T-helper 1 cell (primary cell): ENCODE data around the gene KCNIP4.

Source experiments
- DNase-seq, 5 donors: peaks; one replicate each; pipeline ENCODE4 v3.0.0-alpha.2; 2012 to 2020

KCNIP4 gene

DNA sequence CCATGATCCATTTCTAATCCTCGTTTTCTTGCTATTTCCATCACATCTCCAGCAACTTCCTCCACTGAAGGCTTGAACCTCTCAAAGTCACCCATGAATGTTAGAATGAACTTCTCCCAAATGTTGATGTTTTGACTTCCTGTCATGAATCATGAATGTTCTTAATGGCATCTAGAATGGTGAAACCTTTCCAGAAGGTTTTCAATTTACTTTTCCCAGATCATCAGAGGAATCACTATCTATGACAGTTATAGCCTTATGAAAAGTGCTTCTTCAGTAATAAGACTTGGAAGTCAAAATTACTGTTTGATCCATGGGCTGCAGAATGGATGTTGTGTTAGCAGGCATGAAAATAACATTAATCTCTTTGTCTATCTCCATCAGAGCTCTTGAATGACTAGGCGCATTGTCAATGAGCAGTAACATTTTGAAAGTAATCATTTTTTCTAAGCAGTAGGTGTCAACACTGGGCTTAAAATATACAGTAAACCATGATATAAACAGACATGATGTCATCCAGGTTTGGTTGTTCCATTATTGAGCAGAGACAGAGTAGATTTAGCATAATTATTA is 268.2 kb downstream of the KCNIP4 start:
- DNase-seq = no peak

DNA sequence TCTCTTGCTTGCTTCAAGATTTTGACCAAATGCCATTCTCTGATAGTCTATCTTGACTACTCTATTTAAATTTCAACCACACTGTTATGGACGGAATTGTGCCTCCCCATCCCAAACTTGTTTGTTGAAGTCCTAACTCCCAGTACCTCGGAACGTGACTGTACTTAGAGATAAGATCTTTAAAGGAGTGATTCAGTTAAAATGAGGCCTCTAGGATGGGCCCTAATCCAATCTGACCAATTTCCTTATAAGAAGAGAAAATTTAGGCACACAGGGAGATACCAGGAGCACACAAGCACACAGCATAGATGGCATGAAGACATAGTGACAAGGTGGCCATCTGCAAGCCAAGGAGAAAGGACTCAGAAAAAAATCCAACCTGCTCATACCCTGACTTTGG is 269.9 kb downstream of the KCNIP4 start:
- no peak for DNase-seq

DNA sequence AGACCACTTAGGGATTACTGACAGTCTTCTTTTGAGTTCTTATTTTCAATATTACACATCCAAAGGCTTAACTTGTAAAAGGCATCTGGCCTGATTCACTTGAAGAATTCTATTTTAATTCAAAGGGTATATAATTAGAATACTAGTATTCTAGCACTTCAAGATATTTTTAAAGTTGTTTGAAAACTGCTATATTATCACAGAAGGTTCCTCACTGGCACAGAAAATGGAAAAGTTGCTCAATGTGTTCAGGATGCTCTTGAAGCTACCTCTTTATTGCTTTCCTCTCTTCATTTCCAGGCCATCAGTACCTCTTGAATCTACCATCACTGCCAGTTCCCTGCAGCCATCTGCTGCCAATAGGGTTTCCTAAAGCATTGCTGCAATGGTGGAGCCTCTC is 271.4 kb downstream of the KCNIP4 start:
- no peak for DNase-seq

DNA sequence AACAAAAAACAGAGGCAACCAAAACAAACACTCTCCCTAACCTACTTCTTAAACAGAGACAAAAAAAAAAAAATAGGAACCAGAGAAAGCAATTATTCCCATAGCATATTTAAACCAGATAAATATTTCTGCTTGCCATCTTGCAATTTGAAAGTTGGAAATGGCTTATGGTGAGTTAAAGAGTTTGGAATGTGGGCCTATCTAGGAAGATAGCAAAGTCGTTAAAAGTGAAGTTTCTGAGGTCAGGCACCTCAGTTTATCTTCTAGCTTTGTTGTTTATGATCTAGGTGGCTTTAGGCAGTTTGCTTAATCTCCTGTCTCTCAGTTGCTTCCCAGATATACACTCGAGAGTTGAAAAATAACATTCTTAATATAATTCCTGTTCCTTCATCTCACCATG is 284.2 kb downstream of the KCNIP4 start:
- DNase-seq = no peak

DNA sequence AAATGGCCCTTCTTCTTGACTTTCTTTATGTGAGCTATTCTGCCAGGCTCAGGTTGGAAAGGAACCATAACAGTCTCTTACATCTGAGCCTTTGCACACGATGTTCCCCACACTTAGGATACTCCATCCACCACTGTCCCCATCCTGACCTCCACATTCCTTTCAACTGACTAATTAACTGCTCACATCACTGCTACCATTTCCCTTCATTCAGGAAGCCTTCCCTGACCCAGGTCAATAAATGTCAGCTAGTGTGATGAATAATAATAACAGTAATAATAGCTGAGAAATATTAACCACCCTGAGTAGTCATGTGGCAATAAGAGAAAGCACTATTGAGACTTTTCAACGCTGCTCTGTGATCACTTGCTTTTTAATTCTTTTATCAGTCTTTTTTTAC is 291.7 kb downstream of the KCNIP4 start:
- no peak for DNase-seq

DNA sequence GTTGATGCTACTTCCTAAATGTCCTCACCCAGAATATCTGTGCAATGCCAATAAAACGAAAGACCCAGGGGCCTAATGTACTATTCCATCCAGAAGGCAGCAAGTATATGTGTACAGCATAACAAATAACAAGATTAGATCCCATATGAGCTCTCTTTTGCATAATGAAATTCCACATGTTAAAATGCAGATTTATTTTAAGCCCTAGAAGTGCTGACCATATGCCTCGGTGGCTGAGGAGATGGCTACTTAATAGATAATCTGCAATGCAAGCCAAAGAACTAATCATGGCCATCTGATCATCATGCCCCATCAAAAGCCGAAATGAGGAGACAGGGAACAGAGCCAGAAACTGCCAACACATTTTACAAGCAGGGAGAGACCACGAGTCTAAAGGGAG is 293.5 kb downstream of the KCNIP4 start:
- no peak for DNase-seq

DNA sequence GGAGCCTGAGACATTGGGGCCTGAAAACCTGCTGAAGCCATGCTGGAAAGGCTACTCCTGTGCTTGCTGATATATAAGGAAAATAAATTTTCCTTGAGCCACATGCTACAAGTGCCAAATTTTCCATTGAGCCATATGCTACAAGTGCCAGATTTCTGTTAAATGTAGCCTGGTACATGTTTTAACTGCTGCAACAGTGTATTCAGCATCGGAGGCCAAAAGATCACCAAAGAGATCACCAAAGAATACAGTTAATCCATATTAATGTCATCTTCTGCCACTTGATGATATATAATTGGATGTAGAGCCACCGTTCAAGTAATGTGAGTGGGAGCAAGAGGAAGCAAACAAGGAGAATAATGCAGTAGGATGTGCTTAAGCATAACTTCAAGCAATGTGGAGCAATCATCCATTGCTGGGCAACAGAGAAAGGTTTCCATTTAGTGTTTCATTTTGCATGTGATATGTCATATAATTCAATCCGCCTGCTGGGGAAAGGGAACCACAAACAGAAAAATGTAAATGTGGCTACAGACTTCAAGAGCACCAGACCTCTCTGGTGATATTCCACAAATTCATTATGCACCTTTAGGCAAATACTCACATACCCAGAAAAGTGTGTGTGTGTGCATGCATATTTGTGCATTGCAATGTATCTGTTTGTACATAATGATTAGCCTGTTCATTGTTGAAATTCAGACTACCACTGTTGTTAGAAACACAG is 295.9 kb downstream of the KCNIP4 start:
- DNase-seq = no peak

DNA sequence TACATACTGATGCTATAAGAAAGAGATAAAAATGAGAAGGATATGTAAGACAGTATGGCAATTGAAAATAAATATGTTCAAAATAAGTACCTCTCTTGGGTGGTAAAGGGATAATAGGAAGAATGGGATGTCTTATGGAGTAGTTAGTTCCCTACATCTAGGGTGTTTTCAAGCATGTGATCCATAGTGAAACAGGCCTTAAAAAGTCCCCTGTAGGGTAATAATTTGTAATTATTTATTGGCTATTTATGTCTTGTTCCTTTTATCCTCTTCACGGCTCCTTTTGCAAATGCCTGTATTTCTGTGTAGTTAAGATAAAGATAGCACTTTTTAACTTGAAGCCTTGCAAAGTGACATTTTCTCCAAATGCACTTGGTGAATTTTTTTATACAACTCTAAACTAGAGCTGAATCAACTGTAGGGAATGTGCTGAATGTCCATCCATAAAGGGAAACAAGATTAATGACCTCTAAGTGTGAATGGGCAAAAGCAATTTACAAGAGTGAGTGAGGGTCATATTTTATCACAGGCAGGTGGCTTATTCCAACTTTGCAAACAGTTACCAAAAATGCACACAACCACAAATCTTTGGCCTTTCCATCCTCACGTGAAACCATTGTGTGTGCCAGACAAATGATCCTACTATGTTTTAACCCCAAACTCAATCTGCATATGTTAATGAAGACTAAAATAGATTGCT is 299.0 kb downstream of the KCNIP4 start:
- no peak for DNase-seq

DNA sequence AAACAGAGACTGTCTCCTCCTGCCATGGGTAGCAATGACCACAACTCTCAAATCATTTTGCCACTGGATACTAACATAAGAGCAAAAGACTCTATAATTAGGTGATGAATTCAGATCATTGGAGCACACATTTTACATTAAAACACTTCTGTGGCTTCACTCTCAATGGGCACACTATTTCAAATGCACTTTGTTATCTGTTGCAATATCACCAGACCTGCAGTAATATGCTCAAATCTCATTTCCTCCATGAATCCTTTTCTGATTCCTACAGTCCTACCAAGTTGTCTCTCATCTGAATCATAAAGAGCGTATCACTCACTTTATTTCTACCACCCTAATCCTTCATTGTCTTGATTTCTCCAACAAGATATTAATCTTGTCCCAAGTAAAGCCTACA is 302.8 kb downstream of the KCNIP4 start:
- DNase-seq = no peak

DNA sequence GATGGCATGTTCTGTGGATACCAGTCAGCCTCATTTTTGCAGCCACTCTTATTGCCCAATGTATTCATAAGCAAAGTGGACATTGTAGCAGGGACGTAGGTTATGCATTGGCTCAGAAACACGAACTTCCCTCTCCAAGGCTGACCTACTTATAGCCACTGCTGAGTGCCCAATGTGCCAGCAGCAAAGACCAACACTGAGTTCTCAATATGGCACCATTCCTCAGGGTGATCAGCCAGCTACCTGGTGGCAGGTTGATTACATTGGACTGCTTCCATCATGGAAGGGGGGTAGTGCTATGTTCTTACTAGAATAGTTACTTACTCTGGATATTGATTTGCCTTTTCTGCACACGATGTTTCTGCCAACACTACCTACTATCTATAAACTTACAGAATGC is 306.9 kb downstream of the KCNIP4 start:
- DNase-seq = no peak

DNA sequence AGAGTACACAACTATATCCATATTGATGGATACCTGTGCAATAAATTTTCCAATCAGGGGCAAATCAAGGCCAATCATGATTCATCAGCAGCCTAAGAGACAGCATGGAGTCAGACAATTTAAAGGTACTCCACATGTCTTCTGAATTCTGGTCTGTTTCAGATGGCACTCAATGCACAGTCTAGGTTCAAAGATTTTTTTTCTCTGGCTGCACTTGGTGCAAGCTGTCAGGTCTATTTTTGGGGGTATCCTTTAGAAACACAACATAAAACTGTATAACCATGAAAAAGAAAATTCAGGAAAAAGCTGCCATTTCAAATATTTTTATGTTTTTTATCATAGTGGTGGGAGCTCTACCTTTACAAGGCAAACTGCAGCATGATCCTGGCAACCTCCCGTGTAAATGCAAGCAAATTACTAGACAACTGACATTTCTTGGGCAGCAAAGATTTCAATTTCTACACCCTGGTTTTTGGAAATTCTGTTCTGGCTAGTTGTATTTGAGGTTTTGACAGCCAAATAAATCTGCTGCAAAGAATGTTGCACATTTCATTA is 310.3 kb downstream of the KCNIP4 start:
- no peak for DNase-seq

DNA sequence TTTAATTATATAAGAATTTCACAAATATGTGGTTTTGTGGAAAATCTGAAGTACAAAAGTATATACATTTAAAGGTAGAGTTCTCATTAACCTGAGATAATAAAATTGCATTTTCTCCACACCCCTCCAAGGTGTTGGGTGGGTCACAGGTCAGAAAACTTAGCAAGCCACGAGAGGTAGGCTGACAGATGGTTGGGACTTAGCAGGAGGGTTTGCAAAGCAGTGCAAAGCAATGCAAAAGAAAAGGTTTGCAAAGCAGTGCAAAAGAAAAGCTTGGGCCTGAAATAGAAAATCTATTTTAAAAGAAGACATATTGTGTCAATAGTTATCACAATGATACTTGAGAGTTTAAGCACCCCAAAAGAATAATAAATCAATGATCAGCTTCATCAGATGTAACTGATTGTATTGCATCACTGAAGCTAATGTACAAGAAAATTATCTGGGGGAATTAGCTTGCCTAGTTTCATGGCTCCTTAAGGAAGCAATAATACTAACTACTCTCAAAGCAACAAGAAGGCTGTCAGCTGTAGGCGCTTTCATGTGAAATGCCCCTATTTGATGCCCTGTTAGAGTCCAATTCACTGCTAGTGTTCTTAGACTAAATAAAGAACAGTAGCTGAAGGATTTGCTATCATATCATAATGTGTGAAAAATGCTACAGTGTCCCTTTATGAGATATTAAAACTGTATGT is 319.5 kb downstream of the KCNIP4 start:
- DNase-seq = no peak

DNA sequence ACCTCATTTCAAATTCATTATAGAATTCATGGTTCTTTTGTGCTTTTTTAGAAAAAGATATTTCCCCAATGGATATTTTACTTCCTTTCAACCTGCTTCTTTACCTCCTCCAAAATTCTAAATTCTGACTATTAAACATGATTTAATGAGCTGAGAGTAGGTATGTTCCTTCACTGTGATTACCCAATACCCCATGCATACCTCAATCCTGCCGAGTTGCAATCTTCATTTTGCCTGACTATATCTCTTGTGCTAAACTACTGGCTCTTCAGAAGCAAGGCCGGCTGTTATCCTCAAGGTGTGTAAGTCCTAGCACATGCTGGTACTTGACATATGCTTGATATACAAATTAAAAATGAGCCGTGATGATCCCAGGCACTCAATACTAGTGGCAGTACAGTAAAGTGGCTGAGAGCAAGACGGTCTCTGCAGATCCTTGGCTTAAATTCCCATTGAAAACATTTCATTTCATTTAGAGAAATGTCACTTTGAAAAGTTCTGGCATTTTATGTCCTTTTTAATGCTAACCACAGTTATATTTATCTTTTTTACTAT is 320.4 kb downstream of the KCNIP4 start:
- DNase-seq = no peak

DNA sequence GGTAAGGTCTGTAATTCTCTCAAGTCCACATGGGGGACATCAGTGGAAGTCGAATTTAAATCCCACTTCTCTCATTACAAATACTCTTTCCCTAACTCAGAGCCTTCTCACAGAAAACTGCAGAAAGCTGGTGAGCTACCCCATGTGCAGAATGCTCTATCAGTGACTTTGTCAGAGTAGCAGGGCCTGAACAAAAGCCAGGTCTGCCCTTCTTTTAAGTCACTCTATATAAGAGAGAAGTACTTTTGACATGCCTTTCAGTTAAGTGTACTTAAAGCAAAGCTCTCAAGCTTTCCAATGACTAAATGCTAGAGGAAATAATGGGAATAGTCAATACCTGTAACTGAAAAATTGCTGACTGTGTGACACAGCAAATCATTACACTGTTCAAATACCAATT is 323.1 kb downstream of the KCNIP4 start:
- no peak for DNase-seq

DNA sequence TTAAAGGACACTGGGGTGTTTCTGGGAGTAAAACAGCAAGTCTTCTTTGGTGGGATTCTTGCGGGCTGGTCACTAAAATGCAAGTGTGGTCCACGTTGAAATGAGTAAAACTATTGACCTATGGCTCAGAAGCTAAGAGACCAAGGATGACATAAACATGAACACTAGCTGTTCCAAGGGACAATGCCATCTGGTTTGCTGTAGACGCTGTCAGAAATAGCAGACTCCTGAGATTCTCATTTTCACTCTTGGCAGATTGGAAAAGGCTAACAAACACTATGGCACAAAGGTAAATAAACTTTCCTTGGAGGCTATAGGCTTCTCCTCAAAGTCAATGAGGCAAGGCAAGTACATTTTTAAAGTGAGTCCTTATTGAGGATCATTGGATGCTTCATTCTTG is 343.6 kb downstream of the KCNIP4 start:
- no peak for DNase-seq

DNA sequence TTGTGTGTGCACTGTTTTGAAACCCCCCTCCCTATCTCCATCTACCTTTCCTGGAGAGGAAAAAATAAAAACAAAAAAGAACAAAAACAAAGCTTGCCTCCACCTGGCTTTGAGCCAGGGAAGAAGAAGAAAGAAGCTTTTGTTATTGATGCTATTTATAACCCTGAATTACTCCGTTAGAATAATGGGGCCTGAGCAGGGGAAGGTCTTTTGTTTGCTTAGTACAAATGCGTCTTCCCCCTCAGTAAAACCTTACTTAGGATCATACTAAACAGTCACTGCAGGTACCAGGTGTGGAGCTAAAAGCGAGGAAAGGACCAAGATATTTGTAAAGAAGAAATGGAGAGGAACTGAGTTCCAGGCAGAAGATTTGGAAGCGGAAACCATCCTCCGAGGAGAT is 352.1 kb downstream of the KCNIP4 start:
- DNase-seq = no peak

DNA sequence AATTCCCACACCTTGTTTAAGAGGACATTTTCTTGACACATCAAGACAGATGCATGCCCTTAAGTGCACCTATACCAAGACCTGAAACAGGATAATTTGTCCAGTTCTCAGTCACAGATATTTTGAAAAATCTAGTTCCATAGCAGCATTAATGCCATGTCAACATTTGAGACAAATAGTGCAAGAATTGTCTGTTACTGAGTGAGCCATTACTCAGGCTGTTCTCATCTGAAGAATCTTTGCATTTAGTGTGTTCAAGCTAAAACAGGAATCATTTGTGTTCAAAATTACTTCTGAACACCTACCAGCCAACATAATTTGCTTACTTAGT is 354.9 kb downstream of the KCNIP4 start:
- no peak for DNase-seq

DNA sequence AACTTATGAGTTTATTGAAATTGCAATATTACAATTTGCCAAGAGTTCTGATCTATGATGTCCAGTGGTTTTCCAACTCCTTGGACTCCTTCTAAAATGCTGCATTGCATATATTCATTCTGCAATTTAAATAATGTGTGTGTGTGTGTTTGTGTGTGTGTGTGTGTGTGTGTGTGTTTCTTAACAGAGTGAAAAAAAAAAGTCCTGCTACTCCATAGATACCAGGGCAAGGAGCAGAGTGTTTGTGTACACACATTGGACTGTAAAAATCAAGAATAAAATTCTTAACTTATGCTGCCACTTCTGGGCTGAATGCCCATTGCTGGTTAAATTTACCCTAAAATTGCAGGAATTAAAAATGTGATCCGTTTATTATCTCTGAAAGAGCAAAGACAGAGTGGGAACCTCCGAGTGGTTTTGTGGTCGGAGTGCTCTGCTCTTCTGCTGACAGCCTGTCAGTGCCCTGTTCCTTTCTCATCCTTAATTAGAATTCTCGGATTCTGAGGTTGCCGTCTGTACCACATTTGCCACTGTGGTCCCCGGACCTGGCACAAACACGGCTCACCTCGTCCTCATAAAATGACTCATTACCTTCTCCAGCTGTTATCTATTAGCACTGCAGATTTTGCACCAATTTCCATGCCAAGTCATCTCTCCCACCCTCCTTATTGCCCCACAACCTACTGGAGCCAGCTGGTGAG is 355.5 kb downstream of the KCNIP4 start:
- no peak for DNase-seq

DNA sequence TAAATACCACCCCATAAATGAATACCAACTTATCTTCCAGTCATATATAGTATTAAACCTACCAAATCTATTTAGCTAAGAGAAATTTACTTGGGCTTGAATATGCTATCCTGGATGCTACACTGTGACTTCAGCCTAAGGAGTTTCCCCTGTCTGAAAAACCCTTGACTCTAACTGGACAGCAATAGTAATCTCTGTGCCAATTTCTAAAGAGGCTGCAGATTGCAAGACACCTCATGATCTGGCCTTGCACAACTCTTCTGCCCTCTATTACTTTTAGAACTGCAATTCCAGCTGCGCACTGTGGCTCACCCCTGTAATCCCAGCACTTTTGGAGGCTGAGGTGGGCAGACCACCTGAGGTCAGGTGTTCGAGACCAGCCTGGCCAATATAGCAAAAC is 371.5 kb downstream of the KCNIP4 start:
- DNase-seq = no peak

DNA sequence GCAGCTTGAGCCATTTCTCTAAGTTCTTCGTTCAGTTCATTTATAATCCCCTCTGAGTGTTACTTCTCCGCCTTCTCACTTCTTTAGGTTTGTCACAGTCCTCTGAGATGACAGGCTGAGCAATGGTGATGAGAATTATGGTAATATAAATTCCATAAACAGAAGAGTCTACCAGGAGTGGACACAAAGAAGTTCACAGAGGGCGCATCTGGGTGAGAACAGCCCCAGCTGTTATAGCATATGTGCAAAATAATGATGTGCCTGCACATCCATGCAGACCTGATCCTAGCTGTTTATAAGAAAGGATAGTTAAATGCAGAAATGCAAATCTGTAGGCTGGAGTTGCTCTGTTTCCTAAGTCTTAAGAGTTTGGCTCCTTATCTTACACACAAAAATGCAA is 377.5 kb downstream of the KCNIP4 start:
- DNase-seq = no peak

DNA sequence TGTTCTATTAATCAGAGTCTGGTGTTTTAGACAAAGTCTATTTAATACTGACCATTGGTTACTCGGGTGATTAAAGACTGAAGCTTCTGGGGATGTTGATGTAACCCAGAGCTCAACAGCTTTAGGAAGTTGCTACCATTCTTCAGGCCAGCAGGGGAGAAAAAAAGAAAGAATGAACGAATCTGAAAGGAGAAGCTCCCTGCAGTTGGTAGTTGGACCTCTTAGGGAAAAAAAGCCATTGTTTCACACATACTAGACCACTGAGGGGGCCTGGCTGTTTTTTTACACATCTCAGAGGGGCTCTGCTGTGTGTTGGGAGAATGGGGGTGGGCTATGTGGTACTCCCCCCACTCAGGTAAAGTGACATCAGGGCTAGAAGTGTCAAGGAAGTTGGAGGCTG is 378.9 kb downstream of the KCNIP4 start:
- no peak for DNase-seq

DNA sequence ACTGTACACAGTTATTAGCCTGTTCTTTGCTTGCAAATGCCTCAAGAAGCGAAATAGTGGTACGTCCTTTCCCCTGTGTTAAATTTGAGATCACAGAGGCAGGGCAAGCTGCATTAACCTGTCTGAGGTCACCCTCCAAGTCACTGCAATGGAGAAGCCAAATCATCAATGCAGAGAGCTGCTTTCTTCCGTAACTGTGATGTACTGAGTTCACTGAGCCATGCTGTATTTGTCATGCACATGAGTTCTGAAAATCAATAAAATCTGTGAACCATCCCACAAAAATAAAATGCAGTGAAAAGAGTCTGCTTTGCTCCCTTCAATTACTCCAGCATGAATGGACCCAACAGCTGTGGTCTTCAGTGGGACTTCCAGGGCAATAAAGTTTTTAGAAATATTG is 393.5 kb downstream of the KCNIP4 start:
- DNase-seq = no peak

DNA sequence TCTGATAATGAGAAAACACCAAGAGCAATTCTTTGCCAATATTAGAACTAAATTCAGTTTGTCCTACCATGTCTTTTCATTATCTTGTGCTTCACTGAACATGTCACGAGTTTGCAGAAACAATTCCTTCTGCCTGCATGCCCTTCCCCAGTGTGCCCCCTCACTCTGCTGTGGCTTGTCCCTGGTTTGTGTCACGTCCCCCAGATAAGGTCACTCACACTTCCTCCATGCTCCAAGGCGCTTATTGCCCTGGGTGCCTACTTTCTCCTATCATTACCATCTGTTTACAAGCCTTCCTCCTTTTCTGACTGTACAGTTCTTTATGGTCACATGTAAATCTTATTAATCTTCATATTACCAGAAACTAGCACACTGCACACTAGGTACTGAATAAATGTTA is 394.1 kb downstream of the KCNIP4 start:
- no peak for DNase-seq
